Liver (tissue), 9 donors: ENCODE data around the gene UBE3B. TPM values are rescaled to one million over a fixed set of nuclear protein-coding genes. Genes with fewer than 3 reads are reported as not detected.
A peak's percentile ranks its signal among the peaks of the same experiment; 100 is the strongest.

Experiments
- DNase-seq: peaks from one replicate; pipeline ENCODE4 v3.0.0-alpha.2; 2017; ENCODE audit warnings: low spot score
- H3K27ac ChIP-seq, 2 donors: one replicate each; pipeline ENCODE4 v1.7.0; 2013; ENCODE audit warnings: inconsistent platforms in 2 of 2, low read length in 2 of 2, control low read depth in 1 of 2, low read depth in 1 of 2, mild to moderate bottlenecking in 1 of 2
- H3K27me3 ChIP-seq, 4 donors: one replicate each; pipeline versions ENCODE4 v1.6.1 to v1.7.0; 2013; ENCODE audit warnings: low read length in 3 of 4, inconsistent platforms in 1 of 4, mild to moderate bottlenecking in 1 of 4, moderate library complexity in 1 of 4; ENCODE audit not compliant: control insufficient read depth in 4 of 4, insufficient read depth in 4 of 4
- H3K36me3 ChIP-seq, 4 donors: one replicate each; pipeline versions ENCODE4 v1.6.1 to v1.7.0; 2013; ENCODE audit warnings: low read length in 3 of 4, mild to moderate bottlenecking in 3 of 4, low read depth in 1 of 4, moderate library complexity in 1 of 4; ENCODE audit not compliant: control insufficient read depth in 4 of 4, insufficient read depth in 3 of 4
- H3K4me1 ChIP-seq, 4 donors: one replicate each; pipeline versions ENCODE4 v1.6.1 to v1.7.0; 2013; ENCODE audit warnings: low read length in 3 of 4, mild to moderate bottlenecking in 3 of 4, moderate library complexity in 1 of 4; ENCODE audit not compliant: control insufficient read depth in 4 of 4, insufficient read depth in 4 of 4
- H3K4me3 ChIP-seq, 3 donors: one replicate each; pipeline versions ENCODE4 v1.6.1 to v1.7.0; 2013; ENCODE audit warnings: low read length in 3 of 3, control low read depth in 1 of 3, low read depth in 1 of 3, mild to moderate bottlenecking in 1 of 3
- H3K9ac ChIP-seq, 2 donors: one replicate each; pipeline ENCODE4 v1.7.0; 2013; ENCODE audit warnings: low read length in 2 of 2, mild to moderate bottlenecking in 2 of 2, moderate library complexity in 2 of 2, control low read depth in 1 of 2, low read depth in 1 of 2
- H3K9me3 ChIP-seq, 4 donors: one replicate each; pipeline versions ENCODE4 v1.6.1 to v1.7.0; 2013; ENCODE audit warnings: low read length in 3 of 4; ENCODE audit not compliant: control insufficient read depth in 4 of 4
- ATF3 ChIP-seq: IDR thresholded peaks from 2 replicates; pipeline ENCODE4 v1.6.1; 2016; ENCODE audit warnings: antibody characterized with exemption
- CTCF ChIP-seq: fragments of 150-350 bp; IDR thresholded peaks from 2 replicates; pipeline ENCODE4 v1.5.1; 2017; ENCODE audit warnings: improper control_type of control experiment, low read depth, low read length; ENCODE audit not compliant: missing input control
- EGR1 ChIP-seq, 2 donors: IDR thresholded peaks; 2 replicates each; pipeline ENCODE4 v1.6.1; 2016 to 2018; ENCODE audit warnings: antibody characterized with exemption in 2 of 2, low read depth in 2 of 2
- FOXA1 ChIP-seq: IDR thresholded peaks from 2 replicates; pipeline ENCODE4 v1.6.1; 2016; ENCODE audit warnings: antibody characterized with exemption
- FOXA2 ChIP-seq: IDR thresholded peaks from 2 replicates; pipeline ENCODE4 v1.6.1; 2016; ENCODE audit warnings: antibody characterized with exemption
- GABPA ChIP-seq, 2 donors: IDR thresholded peaks in 1 of 2; conservative IDR thresholded peaks in 1 of 2; 2 replicates each; pipeline ENCODE4 v1.6.1; 2016; ENCODE audit warnings: antibody characterized with exemption in 2 of 2, mild to moderate bottlenecking in 1 of 2, moderate library complexity in 1 of 2
- HNF4A ChIP-seq, 2 donors: conservative IDR thresholded peaks; 2 replicates each; pipeline ENCODE4 v1.6.1; 2016; ENCODE audit warnings: antibody characterized with exemption in 2 of 2, mild to moderate bottlenecking in 2 of 2
- JUND ChIP-seq, 2 donors: IDR thresholded peaks; 2 replicates each; pipeline ENCODE4 v1.6.1; 2016; ENCODE audit warnings: antibody characterized with exemption in 2 of 2
- MAX ChIP-seq: IDR thresholded peaks from 2 replicates; pipeline ENCODE4 v1.6.1; 2016; ENCODE audit warnings: antibody characterized with exemption
- NR2F2 ChIP-seq: IDR thresholded peaks from 2 replicates; pipeline ENCODE4 v1.6.1; 2016; ENCODE audit warnings: antibody characterized with exemption
- REST ChIP-seq: IDR thresholded peaks from 2 replicates; pipeline ENCODE4 v1.6.1; 2016; ENCODE audit warnings: antibody characterized with exemption, mild to moderate bottlenecking
- SP1 ChIP-seq: IDR thresholded peaks from 2 replicates; pipeline ENCODE4 v1.6.1; 2018; ENCODE audit warnings: antibody characterized with exemption, mild to moderate bottlenecking
- TAF1 ChIP-seq: conservative IDR thresholded peaks from 2 replicates; pipeline ENCODE4 v1.6.1; 2016; ENCODE audit warnings: antibody characterized with exemption, mild to moderate bottlenecking
- YY1 ChIP-seq: IDR thresholded peaks from 2 replicates; pipeline ENCODE4 v1.6.1; 2016; ENCODE audit warnings: antibody characterized with exemption, mild to moderate bottlenecking
- WGBS: extraction: QIAGEN DNeasy Blood & Tissue Kit; methylation state at CpG from one replicate; pipeline ENCODE4 v1.1.7; 2013; 5-methylcytosine and 5-hydroxymethylcytosine counted together
- polyA plus RNA-seq, 2 donors: library from polyadenylated mRNA; stranded (reverse) in 1 of 2; unstranded in 1 of 2; fragments of 200-250 nt in 1 of 2; fragments of >200 nt in 1 of 2; fragmentation: Nextera tagmentation in 1 of 2; extraction: Ambion mirVana in 1 of 2; gene quantifications; one replicate each; pipeline versions ENCODE4 v1.2.1 to v1.2.3, GENCODE V29; 2013 to 2015
- total RNA-seq, 2 donors: library from RNA; depleted of rRNA; stranded (reverse); fragments of >200 nt; gene quantifications; one replicate each; pipeline ENCODE4 v1.2.3, GENCODE V29; 2014
- donor health status: healthy.
- donor health status: healthy.
- donor health status: healthy.
- donor health status: healthy.
- donor health status: healthy.

Gene UBE3B
- total and polyA plus RNA-seq, 4 donors = 9.3 to 43.4 (median 24.1) TPM

GRCh38 chr12:109476807-109477184 lies 638 bp upstream of the UBE3B start:
- DNase-seq = no peak
- no peaks in the 10 kb centered on the region for H3K9me3 ChIP-seq
- peak overlapping the region; percentile 87 to 99 (median 94) for H3K4me3 ChIP-seq
- H3K9ac ChIP-seq = peak overlapping the region; percentile 82 to 95
- H3K4me1 ChIP-seq = peaks cover 7 to 28% (median 27%) of the 10 kb centered on the region in 4 donors
- 2% methylated on average over 11 of the region's 11 CpGs for WGBS
- TF ChIP-seq MAX = no peak
- no peak for TF ChIP-seq FOXA1
- H3K36me3 ChIP-seq = no peaks in the 10 kb centered on the region
- no peaks in the 10 kb centered on the region for H3K27me3 ChIP-seq
- peak overlapping the region; percentile 96 to 98 for H3K27ac ChIP-seq

GRCh38 chr12:109477963-109478315 lies 505 bp downstream of the UBE3B start:
- TF ChIP-seq REST (no peak), JUND (IDR thresholded peaks at IDR 0.05) (no peak), GABPA (IDR thresholded peaks at IDR 0.05 in 1 of 2, conservative IDR thresholded peaks at IDR 0.05 in 1 of 2) (no peak), EGR1 (IDR thresholded peaks at IDR 0.05; ENCODE audit: low read depth in 2 of 2) (no peak), HNF4A (conservative IDR thresholded peaks at IDR 0.05) (no peak), MAX (no peak), TAF1 (no peak), NR2F2 (no peak), SP1 (no peak), YY1 (no peak), FOXA1 (no peak), ATF3 (no peak), FOXA2 (no peak), CTCF (no peak)
- H3K27ac ChIP-seq = peak overlapping the region; percentile 96 to 98

More at GRCh38 chr12:109477963-109478315, 505 bp downstream of the UBE3B start:
- Histone ChIP-seq H3K4me3 (peak overlapping the region; percentile 87 to 99 (median 94)), H3K9ac (peak overlapping the region; percentile 82 to 95), H3K27me3 (no peaks in the 10 kb centered on the region), H3K36me3 (peaks cover 0 to under 1% (median 0%) of the 10 kb centered on the region in 4 donors), H3K4me1 (peaks cover 7 to 28% (median 27%) of the 10 kb centered on the region in 4 donors), H3K9me3 (no peaks in the 10 kb centered on the region)
- no peak for DNase-seq
- WGBS = 4% methylated on average over 9 of the region's 9 CpGs
